ENCODE data around the gene ADAMTS4.

Gene ADAMTS4

GRCh38 chr1:161161652-161162051 is 37.2 kb downstream of the ADAMTS4 start:
- Histone ChIP-seq H2BK15ac (ENCODE audit: low read depth, poor library complexity, severe bottlenecking) (no peak overlapping the region), H3K36me3 (ENCODE audit: control insufficient read depth in 1 of 2, insufficient read depth in 2 of 2, low read depth in 1 of 2, low read length in 2 of 2) (peaks cover 49 to 63% of the 10 kb centered on the region in 2 experiments), H4K8ac (ENCODE audit: low read length) (no peak overlapping the region), H4K91ac (ENCODE audit: low read length) (no peak overlapping the region), H3K27me3 (ENCODE audit: control insufficient read depth in 1 of 2, insufficient read depth in 1 of 2, low read length in 2 of 2) (no peaks in the 10 kb centered on the region), H2AK5ac (ENCODE audit: low read length, severe bottlenecking) (no peak overlapping the region), H3K4me2 (ENCODE audit: low read length, poor library complexity, severe bottlenecking) (no peak overlapping the region), H3K79me1 (replicated peaks; ENCODE audit: low read length, poor library complexity, severe bottlenecking) (peaks cover 34% of the 10 kb centered on the region), H3K14ac (ENCODE audit: low read length in 2 of 2) (no peak overlapping the region), H3K4ac (ENCODE audit: low read depth in 1 of 2, low read length in 2 of 2) (no peak overlapping the region), H3K18ac (ENCODE audit: low read depth in 1 of 2, low read length in 2 of 2) (no peak overlapping the region), H2BK12ac (ENCODE audit: low read length in 2 of 2) (no peak overlapping the region), H3K23ac (ENCODE audit: low read length in 2 of 2) (no peak overlapping the region), H3K9ac (ENCODE audit: low read length) (no peak overlapping the region), H3K27ac (ENCODE audit: low read length, poor library complexity, severe bottlenecking) (no peak overlapping the region), H3K4me1 (ENCODE audit: control insufficient read depth, insufficient read depth, low read depth, low read length) (peaks cover 23% of the 10 kb centered on the region), H2BK5ac (ENCODE audit: low read depth, low read length, poor library complexity, severe bottlenecking) (no peak overlapping the region), H3K9me3 (ENCODE audit: control insufficient read depth, low read length) (no peaks in the 10 kb centered on the region), H3K4me3 (ENCODE audit: insufficient read depth in 1 of 2, low read depth in 1 of 2, low read length in 2 of 2) (no peak overlapping the region), H2BK120ac (ENCODE audit: low read depth, low read length) (no peak overlapping the region), H2AFZ (ENCODE audit: low read depth, low read length) (no peak overlapping the region)
- DNase-seq = no peak
- WGBS = 97% methylated on average over 4 of the region's 5 CpGs

- Histone ChIP-seq H3K18ac (ENCODE audit: low read depth in 1 of 2, low read length in 2 of 2) (no peak overlapping the region), H4K8ac (ENCODE audit: low read length) (no peak overlapping the region), H4K91ac (ENCODE audit: low read length) (peak overlapping the region; percentile 18), H3K36me3 (ENCODE audit: control insufficient read depth in 1 of 2, insufficient read depth in 2 of 2, low read depth in 1 of 2, low read length in 2 of 2) (peaks cover 49 to 63% of the 10 kb centered on the region in 2 experiments), H3K4ac (ENCODE audit: low read depth in 1 of 2, low read length in 2 of 2) (no peak overlapping the region), H2BK15ac (ENCODE audit: low read depth, poor library complexity, severe bottlenecking) (no peak overlapping the region), H3K9me3 (ENCODE audit: control insufficient read depth, low read length) (no peaks in the 10 kb centered on the region), H2BK120ac (ENCODE audit: low read depth, low read length) (no peak overlapping the region), H3K27me3 (ENCODE audit: control insufficient read depth in 1 of 2, insufficient read depth in 1 of 2, low read length in 2 of 2) (no peaks in the 10 kb centered on the region), H3K9ac (ENCODE audit: low read length) (peak overlapping the region; percentile 91), H3K4me3 (ENCODE audit: insufficient read depth in 1 of 2, low read depth in 1 of 2, low read length in 2 of 2) (no peak overlapping the region), H2BK5ac (ENCODE audit: low read depth, low read length, poor library complexity, severe bottlenecking) (no peak overlapping the region), H3K79me1 (replicated peaks; ENCODE audit: low read length, poor library complexity, severe bottlenecking) (peaks cover 37% of the 10 kb centered on the region), H3K4me1 (ENCODE audit: control insufficient read depth, insufficient read depth, low read depth, low read length) (peaks cover 22% of the 10 kb centered on the region), H3K4me2 (ENCODE audit: low read length, poor library complexity, severe bottlenecking) (no peak overlapping the region), H3K27ac (ENCODE audit: low read length, poor library complexity, severe bottlenecking) (no peak overlapping the region), H3K23ac (ENCODE audit: low read length in 2 of 2) (no peak overlapping the region), H2BK12ac (ENCODE audit: low read length in 2 of 2) (no peak overlapping the region), H3K14ac (ENCODE audit: low read length in 2 of 2) (no peak overlapping the region), H2AFZ (ENCODE audit: low read depth, low read length) (no peak overlapping the region), H2AK5ac (ENCODE audit: low read length, severe bottlenecking) (no peak overlapping the region)
- WGBS = 97% methylated on average over 22 of the region's 22 CpGs
- no peak for DNase-seq
These were observed 38.1 kb downstream of the ADAMTS4 start for GRCh38 chr1:161160671-161161145.

- Histone ChIP-seq H3K27ac (ENCODE audit: low read length, poor library complexity, severe bottlenecking) (no peak overlapping the region), H2BK12ac (ENCODE audit: low read length in 2 of 2) (no peak overlapping the region), H3K4ac (ENCODE audit: low read depth in 1 of 2, low read length in 2 of 2) (peak overlapping the region; percentile 57 to 83), H3K27me3 (ENCODE audit: control insufficient read depth in 1 of 2, insufficient read depth in 1 of 2, low read length in 2 of 2) (no peaks in the 10 kb centered on the region), H3K4me3 (ENCODE audit: insufficient read depth in 1 of 2, low read depth in 1 of 2, low read length in 2 of 2) (peak overlapping the region; percentile 84 to 92), H2AFZ (ENCODE audit: low read depth, low read length) (peak overlapping the region; percentile 64), H2AK5ac (ENCODE audit: low read length, severe bottlenecking) (no peak overlapping the region), H3K18ac (ENCODE audit: low read depth in 1 of 2, low read length in 2 of 2) (peak overlapping the region; percentile 63 to 93), H3K4me2 (ENCODE audit: low read length, poor library complexity, severe bottlenecking) (peak overlapping the region; percentile 76), H3K9me3 (ENCODE audit: control insufficient read depth, low read length) (no peaks in the 10 kb centered on the region), H4K8ac (ENCODE audit: low read length) (peak overlapping the region; percentile 96), H3K14ac (ENCODE audit: low read length in 2 of 2) (peak overlapping the region; percentile 35 to 87), H4K91ac (ENCODE audit: low read length) (no peak overlapping the region), H3K4me1 (ENCODE audit: control insufficient read depth, insufficient read depth, low read depth, low read length) (peaks cover 22% of the 10 kb centered on the region), H2BK5ac (ENCODE audit: low read depth, low read length, poor library complexity, severe bottlenecking) (no peak overlapping the region), H3K36me3 (ENCODE audit: control insufficient read depth in 1 of 2, insufficient read depth in 2 of 2, low read depth in 1 of 2, low read length in 2 of 2) (peaks cover 47 to 60% of the 10 kb centered on the region in 2 experiments), H2BK120ac (ENCODE audit: low read depth, low read length) (peak overlapping the region; percentile 74), H3K23ac (ENCODE audit: low read length in 2 of 2) (peak overlapping the region in 1 of 2 experiments; percentile 40), H2BK15ac (ENCODE audit: low read depth, poor library complexity, severe bottlenecking) (no peak overlapping the region), H3K9ac (ENCODE audit: low read length) (peak overlapping the region; percentile 91), H3K79me1 (replicated peaks; ENCODE audit: low read length, poor library complexity, severe bottlenecking) (peaks cover 44% of the 10 kb centered on the region)
- DNase-seq = no peak
- WGBS = 11% methylated on average over 9 of the region's 11 CpGs
These were observed 39.0 kb downstream of the ADAMTS4 start for GRCh38 chr1:161159913-161160243.

- H3K4ac ChIP-seq (ENCODE audit: low read depth in 1 of 2, low read length in 2 of 2) = peak within 1 kb of the TSS; percentile 57 to 83
- H4K91ac ChIP-seq (ENCODE audit: low read length) = peak within 1 kb of the TSS; percentile 97
- peak within 1 kb of the TSS; percentile 83 for H3K4me2 ChIP-seq (ENCODE audit: low read length, poor library complexity, severe bottlenecking)
- WGBS = 2% methylated on average over 59 of the region's 60 CpGs
- H3K4me3 ChIP-seq (ENCODE audit: insufficient read depth in 1 of 2, low read depth in 1 of 2, low read length in 2 of 2) = peak within 1 kb of the TSS; percentile 84 to 92
- peak within 1 kb of the TSS; percentile 64 for H2AFZ ChIP-seq (ENCODE audit: low read depth, low read length)
- no peak within 1 kb of the TSS for H2BK5ac ChIP-seq (ENCODE audit: low read depth, low read length, poor library complexity, severe bottlenecking)
- no peaks in the 10 kb centered on the region for H3K9me3 ChIP-seq (ENCODE audit: control insufficient read depth, low read length)
- H3K14ac ChIP-seq (ENCODE audit: low read length in 2 of 2) = peak within 1 kb of the TSS; percentile 35 to 87
- peak within 1 kb of the TSS; percentile 91 for H3K9ac ChIP-seq (ENCODE audit: low read length)
- H3K27ac ChIP-seq (ENCODE audit: low read length, poor library complexity, severe bottlenecking) = peak within 1 kb of the TSS; percentile 45
- H3K23ac ChIP-seq (ENCODE audit: low read length in 2 of 2) = peak within 1 kb of the TSS in 1 of 2 experiments; percentile 40
- H2BK15ac ChIP-seq (ENCODE audit: low read depth, poor library complexity, severe bottlenecking) = peak within 1 kb of the TSS; percentile 86
- peaks cover 44% of the 10 kb centered on the region for H3K79me1 ChIP-seq (replicated peaks; ENCODE audit: low read length, poor library complexity, severe bottlenecking)
- DNase-seq = peak; percentile 92
- H3K36me3 ChIP-seq (ENCODE audit: control insufficient read depth in 1 of 2, insufficient read depth in 2 of 2, low read depth in 1 of 2, low read length in 2 of 2) = peaks cover 43 to 55% of the 10 kb centered on the region in 2 experiments
- H3K27me3 ChIP-seq (ENCODE audit: control insufficient read depth in 1 of 2, insufficient read depth in 1 of 2, low read length in 2 of 2) = no peaks in the 10 kb centered on the region
- no peak within 1 kb of the TSS for H2BK12ac ChIP-seq (ENCODE audit: low read length in 2 of 2)
- H2BK120ac ChIP-seq (ENCODE audit: low read depth, low read length) = peak within 1 kb of the TSS; percentile 74
- peaks cover 23% of the 10 kb centered on the region for H3K4me1 ChIP-seq (ENCODE audit: control insufficient read depth, insufficient read depth, low read depth, low read length)
- H2AK5ac ChIP-seq (ENCODE audit: low read length, severe bottlenecking) = peak within 1 kb of the TSS; percentile 8
- peak within 1 kb of the TSS; percentile 96 for H4K8ac ChIP-seq (ENCODE audit: low read length)
- peak within 1 kb of the TSS; percentile 63 to 93 for H3K18ac ChIP-seq (ENCODE audit: low read depth in 1 of 2, low read length in 2 of 2)
These were observed 39.6 kb downstream of the ADAMTS4 start, which contains the start of gene USP21 for GRCh38 chr1:161159087-161159912. TSS of gene USP21 (plus strand) at chr1:161159500. CDS start at chr1:161160641, 1,141 bp downstream.
